Measurements from ENCODE around the gene PPM1H.

Gene PPM1H

DNA sequence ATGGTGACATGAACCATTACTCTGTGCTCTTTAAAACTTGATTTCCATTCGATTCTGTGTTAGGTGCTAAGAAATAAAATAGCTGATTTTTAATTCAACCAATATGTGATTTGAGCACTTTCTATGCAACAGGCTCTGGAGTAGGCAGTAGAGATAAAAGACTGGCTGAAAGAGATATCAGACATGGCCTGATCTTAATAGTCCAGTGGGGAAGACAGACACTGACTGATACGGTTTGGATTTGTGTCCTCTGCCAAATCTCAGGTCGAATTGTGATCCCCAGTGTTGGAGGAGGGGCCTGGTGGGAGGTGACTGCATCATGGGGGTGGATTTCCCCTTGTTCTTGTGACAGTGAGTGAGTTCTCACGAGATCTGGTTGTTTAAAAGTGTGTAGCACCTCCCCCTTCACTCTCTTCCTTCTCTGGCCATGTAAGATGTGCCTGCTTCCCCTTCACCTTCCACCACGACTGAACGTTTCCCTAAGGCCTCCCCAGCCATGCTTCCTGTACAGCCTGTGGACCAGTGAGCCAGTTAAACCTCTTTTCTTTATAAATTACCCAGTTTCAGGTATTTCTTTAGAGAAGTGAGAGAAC lies 128.6 kb downstream of the PPM1H start:
- no peak overlapping the region for H3K4me3 ChIP-seq (ENCODE audit: control insufficient read depth, low read depth, low read length)
- DNase-seq (ENCODE audit: low read depth) = no peak
- TF ChIP-seq, protein P1, sequence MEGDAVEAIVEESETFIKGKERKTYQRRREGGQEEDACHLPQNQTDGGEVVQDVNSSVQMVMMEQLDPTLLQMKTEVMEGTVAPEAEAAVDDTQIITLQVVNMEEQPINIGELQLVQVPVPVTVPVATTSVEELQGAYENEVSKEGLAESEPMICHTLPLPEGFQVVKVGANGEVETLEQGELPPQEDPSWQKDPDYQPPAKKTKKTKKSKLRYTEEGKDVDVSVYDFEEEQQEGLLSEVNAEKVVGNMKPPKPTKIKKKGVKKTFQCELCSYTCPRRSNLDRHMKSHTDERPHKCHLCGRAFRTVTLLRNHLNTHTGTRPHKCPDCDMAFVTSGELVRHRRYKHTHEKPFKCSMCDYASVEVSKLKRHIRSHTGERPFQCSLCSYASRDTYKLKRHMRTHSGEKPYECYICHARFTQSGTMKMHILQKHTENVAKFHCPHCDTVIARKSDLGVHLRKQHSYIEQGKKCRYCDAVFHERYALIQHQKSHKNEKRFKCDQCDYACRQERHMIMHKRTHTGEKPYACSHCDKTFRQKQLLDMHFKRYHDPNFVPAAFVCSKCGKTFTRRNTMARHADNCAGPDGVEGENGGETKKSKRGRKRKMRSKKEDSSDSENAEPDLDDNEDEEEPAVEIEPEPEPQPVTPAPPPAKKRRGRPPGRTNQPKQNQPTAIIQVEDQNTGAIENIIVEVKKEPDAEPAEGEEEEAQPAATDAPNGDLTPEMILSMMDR (conservative IDR thresholded peaks at IDR 0.05; ENCODE audit: control insufficient read depth, insufficient read depth, low read depth, low read length) = no peak

DNA sequence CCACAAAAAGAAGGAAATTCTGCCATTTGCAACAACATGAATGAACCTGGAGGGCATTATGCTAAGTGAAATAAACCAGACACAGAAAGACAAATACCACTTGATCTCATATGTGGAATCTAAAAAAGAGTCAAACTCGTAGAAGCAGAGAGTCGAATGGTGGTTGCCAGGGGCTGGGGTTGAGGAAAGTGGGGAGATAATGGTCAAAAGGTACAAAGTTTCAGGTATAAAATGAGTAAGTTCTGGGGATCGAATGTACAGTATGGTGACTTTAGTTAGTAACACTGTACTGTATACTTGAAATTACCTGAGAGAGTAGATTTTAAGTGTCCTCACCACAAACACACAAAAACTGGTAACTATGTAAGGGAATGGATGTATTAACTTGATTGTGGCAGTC lies 129.4 kb downstream of the PPM1H start:
- TF ChIP-seq, protein P1 (conservative IDR thresholded peaks at IDR 0.05; ENCODE audit: control insufficient read depth, insufficient read depth, low read depth, low read length) = no peak
- no peak for DNase-seq (ENCODE audit: low read depth)

DNA sequence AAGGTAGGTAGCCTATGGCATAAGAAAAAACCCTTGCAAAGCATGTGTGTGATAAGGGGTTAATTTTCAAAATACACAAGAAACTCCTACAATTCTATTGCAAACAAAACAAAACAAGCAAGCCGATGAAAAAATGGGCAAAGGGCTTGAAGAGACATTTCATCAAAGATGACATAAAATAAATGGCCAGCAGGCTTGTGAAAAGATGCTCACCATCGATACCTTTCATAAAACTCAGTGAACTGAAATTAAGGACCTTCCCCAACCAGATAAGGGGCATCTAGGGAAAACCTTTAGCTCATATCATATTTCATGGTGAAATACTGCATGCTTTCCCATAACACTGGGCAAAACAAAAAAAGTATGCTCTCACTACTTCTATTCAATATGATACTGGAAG lies 131.2 kb downstream of the PPM1H start:
- no peak overlapping the region for H3K4me3 ChIP-seq (ENCODE audit: control insufficient read depth, low read depth, low read length)
- TF ChIP-seq, protein P1 (conservative IDR thresholded peaks at IDR 0.05; ENCODE audit: control insufficient read depth, insufficient read depth, low read depth, low read length) = no peak
- no peak for DNase-seq (ENCODE audit: low read depth)

More for the DNA sequence above, 129.4 kb downstream of the PPM1H start:
- no peak overlapping the region for H3K4me3 ChIP-seq (ENCODE audit: control insufficient read depth, low read depth, low read length)

DNA sequence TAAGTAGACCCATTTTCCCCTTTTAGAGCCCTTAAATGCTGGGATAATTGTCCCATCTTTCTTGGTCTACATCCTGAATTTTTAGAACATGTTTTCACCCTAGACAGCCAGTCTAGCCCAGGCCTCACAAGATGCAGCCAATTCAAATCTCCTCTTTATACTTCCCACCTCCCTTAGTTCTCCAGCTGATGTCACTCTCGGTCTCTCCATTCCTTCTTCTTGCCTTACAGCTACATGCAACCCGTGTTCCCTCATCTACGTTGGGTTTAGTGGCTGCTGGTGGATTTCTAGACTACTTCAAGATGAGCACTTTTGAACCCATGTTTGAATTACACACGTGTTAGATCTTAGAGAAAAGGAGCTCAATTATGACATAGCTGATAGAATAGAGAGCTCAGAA lies 132.0 kb downstream of the PPM1H start:
- TF ChIP-seq, protein P1 (conservative IDR thresholded peaks at IDR 0.05; ENCODE audit: control insufficient read depth, insufficient read depth, low read depth, low read length) = no peak
- no peak for DNase-seq (ENCODE audit: low read depth)
- H3K4me3 ChIP-seq (ENCODE audit: control insufficient read depth, low read depth, low read length) = no peak overlapping the region

DNA sequence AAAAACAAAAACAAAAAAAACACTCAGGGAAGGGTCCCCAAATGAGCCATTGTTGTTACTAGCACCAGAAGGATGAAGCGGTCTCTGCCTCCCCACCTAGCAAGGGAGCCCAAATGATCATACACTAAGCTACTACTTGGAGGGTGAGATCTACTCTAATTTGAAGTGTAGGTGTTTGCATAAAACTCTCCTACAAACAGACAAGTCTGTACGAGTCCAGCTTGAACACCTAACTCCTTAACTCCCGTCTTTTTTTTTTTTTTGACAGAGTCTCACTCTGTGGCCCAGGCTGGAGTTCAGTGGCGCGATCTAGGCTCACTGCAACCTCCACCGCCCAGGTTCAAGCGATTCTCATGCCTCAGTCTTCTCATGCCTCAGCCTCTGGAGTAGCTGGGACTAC lies 132.6 kb downstream of the PPM1H start:
- DNase-seq (ENCODE audit: low read depth) = no peak
- TF ChIP-seq, protein P1 (conservative IDR thresholded peaks at IDR 0.05; ENCODE audit: control insufficient read depth, insufficient read depth, low read depth, low read length) = no peak
- H3K4me3 ChIP-seq (ENCODE audit: control insufficient read depth, low read depth, low read length) = no peak overlapping the region

DNA sequence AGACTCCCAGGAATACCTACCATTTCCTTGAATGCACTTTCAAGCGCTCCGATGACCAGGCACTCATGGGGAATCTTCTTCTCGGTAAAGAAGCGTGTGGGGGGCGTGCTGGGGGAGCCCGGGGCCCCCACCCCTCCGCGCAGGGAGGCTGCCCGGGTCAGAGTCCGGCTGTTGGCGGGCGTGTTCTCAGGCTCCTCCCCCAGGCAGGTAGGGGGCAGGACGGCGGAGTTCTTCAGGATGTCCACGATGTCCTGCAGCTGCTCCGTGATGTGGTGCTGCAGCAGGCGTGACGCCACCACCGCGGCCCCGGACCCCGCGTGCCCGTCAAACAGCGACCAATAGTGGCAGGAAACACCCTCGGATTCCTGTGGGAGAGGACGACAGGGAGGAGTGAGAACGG lies 133.2 kb downstream of the PPM1H start:
- H3K4me3 ChIP-seq (ENCODE audit: control insufficient read depth, low read depth, low read length) = no peak overlapping the region
- TF ChIP-seq, protein P1 (conservative IDR thresholded peaks at IDR 0.05; ENCODE audit: control insufficient read depth, insufficient read depth, low read depth, low read length) = no peak
- no peak for DNase-seq (ENCODE audit: low read depth)
